Fibroblast of villous mesenchyme (primary cell): Measurements from ENCODE around the gene MAD1L1. TPM values are rescaled to one million over a fixed set of nuclear protein-coding genes. Genes with fewer than 3 reads are reported as not detected.
"Not testable (repeated sequence)": the region's sequence is repeated elsewhere in the genome, so short reads cannot be mapped to it uniquely, and the experiment has no call there.

Experiments
- DNase-seq: peaks from one replicate; pipeline ENCODE4 v3.0.0-alpha.2; 2010; ENCODE audit warnings: low read depth
- H3K4me3 ChIP-seq: 2 replicates; pipeline ENCODE4 v1.5.1; 2011; ENCODE audit warnings: low read depth, mild to moderate bottlenecking, low read length
- CTCF ChIP-seq: IDR thresholded peaks from 2 replicates; pipeline ENCODE4 v1.5.1; 2012; ENCODE audit warnings: low read depth, mild to moderate bottlenecking, low read length; ENCODE audit not compliant: insufficient read depth
- total RNA-seq: library from RNA; depleted of rRNA; stranded (reverse); fragments of >200 nt; gene quantifications from 2 replicates; pipeline ENCODE4 v1.2.3, GENCODE V29; 2012

Gene MAD1L1
- total RNA-seq, 1 donor: 43.6 TPM

GRCh38 chr7:1825897-1826741 is 406.6 kb downstream of the MAD1L1 start:
- DNase-seq: no peak
- TF ChIP-seq CTCF: no peak
- no peak overlapping the region for H3K4me3 ChIP-seq

GRCh38 chr7:1825647-1825896 is 407.2 kb downstream of the MAD1L1 start:
- not testable (repeated sequence) for H3K4me3 ChIP-seq, DNase-seq

- DNase-seq, H3K4me3 ChIP-seq: not testable (repeated sequence)
Observed at GRCh38 chr7:1824882-1825646, 407.7 kb downstream of the MAD1L1 start.

- not testable (repeated sequence) for DNase-seq, H3K4me3 ChIP-seq
Observed at GRCh38 chr7:1824151-1824881, 408.4 kb downstream of the MAD1L1 start.

- no peak for TF ChIP-seq CTCF
- no peak for DNase-seq
- no peak overlapping the region for H3K4me3 ChIP-seq
Observed at GRCh38 chr7:1823376-1824150, 409.2 kb downstream of the MAD1L1 start.

- no peak for DNase-seq
- H3K4me3 ChIP-seq: no peak overlapping the region
- TF ChIP-seq CTCF: no peak
Observed at GRCh38 chr7:1819259-1819841, 413.4 kb downstream of the MAD1L1 start.

- no peak for DNase-seq
- no peak for TF ChIP-seq CTCF
- H3K4me3 ChIP-seq: no peak overlapping the region
Observed at GRCh38 chr7:1818575-1819258, 414.0 kb downstream of the MAD1L1 start.
